Calu3 (cell line): Measurements from ENCODE around the gene LRMDA. TPM values are rescaled to one million over a fixed set of nuclear protein-coding genes. Genes with fewer than 3 reads are reported as not detected.

Experiments used
- BruUV-seq: library from RNA; stranded (reverse); fragments of 400-500 nt; replicated peaks from 2 replicates; lab custom pipeline; 2021; lab: Mats Ljungman, UMichigan
- CTCF ChIA-PET: fragments of 300-600 bp; sonication (Branson Sonifier 250); formaldehyde crosslinking; loops from one replicate; lab custom pipeline; 2022; ENCODE audit warnings: antibody characterized with exemption; lab: Charles Lee
- DNase-seq: peaks from one replicate; pipeline ENCODE4 v3.0.0; 2022
- H3K27ac Mint-ChIP-seq: one replicate; pipeline ENCODE4 v1.8.0; 2022; ENCODE audit warnings: mixed read lengths; ENCODE audit not compliant: unreplicated experiment
- H3K27me3 Mint-ChIP-seq: one replicate; pipeline ENCODE4 v1.8.0; 2022; ENCODE audit warnings: mixed read lengths; ENCODE audit not compliant: unreplicated experiment
- H3K36me3 Mint-ChIP-seq: one replicate; pipeline ENCODE4 v1.8.0; 2022; ENCODE audit warnings: mild to moderate bottlenecking, moderate library complexity, mixed read lengths; ENCODE audit not compliant: insufficient read depth, unreplicated experiment
- H3K4me1 Mint-ChIP-seq: one replicate; pipeline ENCODE4 v1.8.0; 2022; ENCODE audit warnings: mild to moderate bottlenecking, low read depth, mixed read lengths; ENCODE audit not compliant: unreplicated experiment
- H3K4me3 Mint-ChIP-seq: one replicate; pipeline ENCODE4 v1.8.0; 2022; ENCODE audit warnings: mild to moderate bottlenecking, low read depth, moderate library complexity, mixed read lengths; ENCODE audit not compliant: unreplicated experiment
- H3K9me3 Mint-ChIP-seq: one replicate; pipeline ENCODE4 v1.8.0; 2022; ENCODE audit warnings: low read depth, mixed read lengths; ENCODE audit not compliant: unreplicated experiment
- CTCF ChIP-seq: fragments of 200-600 bp; IDR thresholded peaks from one replicate; pipeline ENCODE4 v1.8.0; 2022; ENCODE audit warnings: antibody characterized with exemption; ENCODE audit not compliant: unreplicated experiment
- intact Hi-C: fragments of 100-400 bp; cut with micrococcal nuclease; formaldehyde crosslinking; loops from one replicate; pipeline ENCODE4 v1.10.0; 2022; ENCODE audit not compliant: unreplicated experiment
- total RNA-seq: library from RNA; stranded (reverse); gene quantifications from 2 replicates; pipeline ENCODE4 v1.2.3, GENCODE V29; 2022

The LRMDA gene
- total RNA-seq, 1 experiment from 2014 or later: 7.6 TPM

- Mint-ChIP-seq H3K9me3 (no peaks in the 10 kb centered on the region), H3K4me3 (peak overlapping the region; percentile 95), H3K27me3 (no peaks in the 10 kb centered on the region), H3K4me1 (peaks cover 3% of the 10 kb centered on the region), H3K27ac (no peak overlapping the region), H3K36me3 (peaks cover 66% of the 10 kb centered on the region)
- no TSS peak for BruUV-seq
- intact Hi-C loops: no loop called here
- TF ChIP-seq CTCF: no peak
- CTCF ChIA-PET: interaction anchor here (1.7 kb wide), 1 partner anchor 638 kb away, joined by 7 read pairs; no protein-coding TSS in a partner anchor
- DNase-seq: no peak
Observed at GRCh38 chr10:75398692-75399460, 32.5 kb upstream of the LRMDA start.

- H3K9me3 Mint-ChIP-seq: no peaks in the 10 kb centered on the region
- H3K27me3 Mint-ChIP-seq: no peaks in the 10 kb centered on the region
- peaks cover 9% of the 10 kb centered on the region for H3K4me1 Mint-ChIP-seq
- TF ChIP-seq CTCF: peak; percentile 73
- intact Hi-C loops: loop anchor here (1.0 to 10.0 kb wide), 8 partner anchors 137 to 1713 kb away; no protein-coding TSS in a partner anchor
- peak overlapping the region; percentile 55 for H3K27ac Mint-ChIP-seq
- peaks cover 74% of the 10 kb centered on the region for H3K36me3 Mint-ChIP-seq
- CTCF ChIA-PET: interaction anchor here (0.5 to 1.7 kb wide), 4 partner anchors 11 to 637 kb away, joined by 3 to 7 read pairs (median 6); no protein-coding TSS in a partner anchor
- DNase-seq: peak; percentile 92
- H3K4me3 Mint-ChIP-seq: peak overlapping the region; percentile 95
- BruUV-seq: no TSS peak
Observed at GRCh38 chr10:75399461-75400162, 31.8 kb upstream of the LRMDA start.

- peak overlapping the region; percentile 95 for H3K4me3 Mint-ChIP-seq
- intact Hi-C loops: loop anchor here (1.0 to 10.0 kb wide), 8 partner anchors 138 to 1712 kb away; no protein-coding TSS in a partner anchor
- BruUV-seq: no TSS peak
- peaks cover 9% of the 10 kb centered on the region for H3K4me1 Mint-ChIP-seq
- H3K9me3 Mint-ChIP-seq: no peaks in the 10 kb centered on the region
- H3K27ac Mint-ChIP-seq: peak overlapping the region; percentile 55
- TF ChIP-seq CTCF: no peak
- CTCF ChIA-PET: interaction anchor here (0.5 to 1.7 kb wide), 5 partner anchors 12 to 636 kb away, joined by 3 to 7 read pairs (median 5); no protein-coding TSS in a partner anchor
- H3K27me3 Mint-ChIP-seq: no peaks in the 10 kb centered on the region
- peaks cover 78% of the 10 kb centered on the region for H3K36me3 Mint-ChIP-seq
- DNase-seq: no peak
Observed at GRCh38 chr10:75400163-75400770, 31.2 kb upstream of the LRMDA start.
